HEK293 (cell line): Measurements from ENCODE around the gene PSMD5.
A peak's percentile ranks its signal among the peaks of the same experiment; 100 is the strongest.

Experiments used
- CTCF ChIA-PET: fragments of 350-600 bp; formaldehyde crosslinking; extraction: SDS; loops from one replicate; lab custom pipeline; 2021; ENCODE audit warnings: antibody characterized with exemption; lab: Yijun Ruan, JAX
- POLR2A ChIA-PET: fragments of 300-600 bp; formaldehyde crosslinking; extraction: SDS; loops from one replicate; lab custom pipeline; 2020; ENCODE audit warnings: antibody characterized with exemption, inconsistent platforms; lab: Yijun Ruan, JAX
- H3K27ac ChIP-seq: fragments of 200-500 bp; sonication (Bioruptor generic); 2 replicates; pipeline ENCODE4 v1.5.1; 2014; ENCODE audit warnings: low read depth, low read length, control low read depth, inconsistent platforms; ENCODE audit errors: extremely low read depth
- H3K36me3 ChIP-seq, 2 experiments: fragments of 200-500 bp in 1 of 2; sonication (Bioruptor generic) in 1 of 2; 1 replicate in 1 of 2; 2 replicates in 1 of 2; pipeline ENCODE4 v1.5.1; 2014 to 2017; ENCODE audit warnings: inconsistent platforms in 2 of 2, low read length in 2 of 2; ENCODE audit not compliant: control insufficient read depth in 2 of 2, insufficient read depth in 1 of 2
- H3K4me1 ChIP-seq: fragments of 200-500 bp; sonication (Bioruptor generic); 2 replicates; pipeline ENCODE4 v1.5.1; 2014; ENCODE audit warnings: mild to moderate bottlenecking, low read length, inconsistent platforms; ENCODE audit not compliant: control insufficient read depth, insufficient read depth
- H3K4me3 ChIP-seq: 2 replicates; pipeline ENCODE4 v1.5.1; 2011; ENCODE audit warnings: low read depth, mild to moderate bottlenecking, control low read depth, low read length, moderate library complexity
- H3K9me3 ChIP-seq: fragments of 200-500 bp; sonication (Bioruptor generic); 2 replicates; pipeline ENCODE4 v1.5.1; 2014; ENCODE audit warnings: low read depth, low read length, inconsistent platforms; ENCODE audit not compliant: control insufficient read depth, insufficient read depth
- ATF2 ChIP-seq: fragments of 450-650 bp; formaldehyde crosslinking; IDR thresholded peaks from 2 replicates; pipeline ENCODE4 v1.5.1; 2016; ENCODE audit warnings: missing biosample characterization, missing genetic modification characterization, low read depth
- GLIS1 ChIP-seq: fragments of 450-650 bp; formaldehyde crosslinking; IDR thresholded peaks from 2 replicates; pipeline ENCODE4 v1.5.1; 2016; ENCODE audit warnings: missing biosample characterization, missing genetic modification characterization
- GLIS2 ChIP-seq: fragments of 450-650 bp; formaldehyde crosslinking; IDR thresholded peaks from 2 replicates; pipeline ENCODE4 v1.5.1; 2016; ENCODE audit warnings: missing biosample characterization, missing genetic modification characterization
- SP2 ChIP-seq: fragments of 450-650 bp; formaldehyde crosslinking; IDR thresholded peaks from 2 replicates; pipeline ENCODE4 v1.5.1; 2016; ENCODE audit warnings: missing biosample characterization, missing genetic modification characterization
- ZBTB7A ChIP-seq: fragments of 450-650 bp; formaldehyde crosslinking; IDR thresholded peaks from 2 replicates; pipeline ENCODE4 v1.5.1; 2016; ENCODE audit warnings: low read depth, missing biosample characterization, missing genetic modification characterization
- ZBTB8A ChIP-seq: fragments of 450-650 bp; formaldehyde crosslinking; IDR thresholded peaks from 2 replicates; pipeline ENCODE4 v1.5.1; 2016; ENCODE audit warnings: missing biosample characterization, missing genetic modification characterization
- ZFHX2 ChIP-seq: fragments of 450-650 bp; formaldehyde crosslinking; conservative IDR thresholded peaks from 2 replicates; pipeline ENCODE4 v1.5.1; 2016; ENCODE audit warnings: missing biosample characterization, missing genetic modification characterization
- ZNF132 ChIP-seq: fragments of 450-650 bp; formaldehyde crosslinking; IDR thresholded peaks from 2 replicates; pipeline ENCODE4 v1.5.1; 2017; ENCODE audit warnings: missing biosample characterization, missing genetic modification characterization, borderline replicate concordance
- ZNF16 ChIP-seq: fragments of 450-650 bp; formaldehyde crosslinking; IDR thresholded peaks from 2 replicates; pipeline ENCODE4 v1.5.1; 2016; ENCODE audit warnings: low read depth, missing biosample characterization, missing genetic modification characterization
- ZNF214 ChIP-seq: fragments of 450-650 bp; formaldehyde crosslinking; IDR thresholded peaks from 2 replicates; pipeline ENCODE4 v1.5.1; 2017; ENCODE audit warnings: missing biosample characterization, mild to moderate bottlenecking, missing genetic modification characterization, borderline replicate concordance
- ZNF324 ChIP-seq: fragments of 450-650 bp; formaldehyde crosslinking; IDR thresholded peaks from 2 replicates; pipeline ENCODE4 v1.5.1; 2016; ENCODE audit warnings: missing biosample characterization, missing genetic modification characterization
- ZNF335 ChIP-seq: fragments of 450-650 bp; formaldehyde crosslinking; conservative IDR thresholded peaks from 2 replicates; pipeline ENCODE4 v1.5.1; 2016; ENCODE audit warnings: missing biosample characterization, missing genetic modification characterization
- ZNF341 ChIP-seq: fragments of 450-650 bp; formaldehyde crosslinking; IDR thresholded peaks from 2 replicates; pipeline ENCODE4; 2016; ENCODE audit warnings: low read depth, missing biosample characterization, missing genetic modification characterization
- ZNF362 ChIP-seq: fragments of 450-650 bp; formaldehyde crosslinking; IDR thresholded peaks from 2 replicates; pipeline ENCODE4 v1.5.1; 2016; ENCODE audit warnings: missing biosample characterization, missing genetic modification characterization
- ZNF366 ChIP-seq: fragments of 450-650 bp; formaldehyde crosslinking; conservative IDR thresholded peaks from 2 replicates; pipeline ENCODE4 v1.5.1; 2016; ENCODE audit warnings: missing biosample characterization, missing genetic modification characterization
- ZNF449 ChIP-seq: fragments of 450-650 bp; formaldehyde crosslinking; IDR thresholded peaks from 2 replicates; pipeline ENCODE4 v1.5.1; 2017; ENCODE audit warnings: missing biosample characterization, mild to moderate bottlenecking, missing genetic modification characterization, moderate library complexity
- ZNF473 ChIP-seq: fragments of 450-650 bp; formaldehyde crosslinking; IDR thresholded peaks from 2 replicates; pipeline ENCODE4 v1.5.1; 2017; ENCODE audit warnings: missing biosample characterization, missing genetic modification characterization
- ZNF548 ChIP-seq: fragments of 450-650 bp; formaldehyde crosslinking; IDR thresholded peaks from 2 replicates; pipeline ENCODE4 v1.5.1; 2016; ENCODE audit warnings: missing biosample characterization, missing genetic modification characterization
- ZSCAN16 ChIP-seq: fragments of 450-650 bp; formaldehyde crosslinking; IDR thresholded peaks from 2 replicates; pipeline ENCODE4 v1.5.1; 2016; ENCODE audit warnings: missing biosample characterization, missing genetic modification characterization
- ZSCAN23 ChIP-seq: fragments of 450-650 bp; formaldehyde crosslinking; IDR thresholded peaks from 2 replicates; pipeline ENCODE4 v1.5.1; 2016; ENCODE audit warnings: missing biosample characterization, missing genetic modification characterization

The PSMD5 gene

GRCh38 chr9:120869726-120870125 lies 27.0 kb upstream of the PSMD5 start:
- no peaks in the 10 kb centered on the region for H3K4me1 ChIP-seq
- H3K4me3 ChIP-seq: no peak overlapping the region
- H3K9me3 ChIP-seq: no peaks in the 10 kb centered on the region
- H3K27ac ChIP-seq: no peak overlapping the region
- POLR2A ChIA-PET: interaction anchor here (0.6 to 2.3 kb wide), 3 partner anchors 76 to 129 kb away, joined by 3 to 11 read pairs (median 3); partner anchors contain the start of gene FBXW2
- TF ChIP-seq ZBTB8A (tag by site-specific recombination): no peak
- TF ChIP-seq ZFHX2 (tag by site-specific recombination): peak; percentile 26; the same call in 1 of the 2 replicates
- TF ChIP-seq ATF2 (tag by site-specific recombination): no peak
- TF ChIP-seq GLIS2: peak; percentile 33; the same call in 1 of the 2 replicates
- TF ChIP-seq ZNF324 (tag by site-specific recombination): no peak
- 0 out of 2 replicates have a peak, but pooled peaks have one; percentile 12 for TF ChIP-seq SP2 (tag by site-specific recombination)
- TF ChIP-seq ZNF214 (tag by site-specific recombination): no peak
- no peak for TF ChIP-seq ZBTB7A (tag by site-specific recombination)
- TF ChIP-seq ZSCAN23: no peak
- TF ChIP-seq ZNF548 (tag by site-specific recombination): no peak
- TF ChIP-seq ZNF16: no peak
- no peak for TF ChIP-seq ZNF473 (tag by site-specific recombination)
- TF ChIP-seq ZNF341 (tag by site-specific recombination): peak; percentile 27
- no peak for TF ChIP-seq ZNF335
- no peak for TF ChIP-seq ZNF449
- no peak for TF ChIP-seq ZNF366 (tag by site-specific recombination)
- H3K36me3 ChIP-seq: peaks cover 0 to 58% of the 10 kb centered on the region in 2 experiments; a peak in 2 of 3 replicates
- CTCF ChIA-PET: interaction anchor here (1.3 kb wide), 1 partner anchor 67 kb away, joined by 3 read pairs; no protein-coding TSS in a partner anchor

- peaks cover 0 to 54% of the 10 kb centered on the region in 2 experiments; a peak in 2 of 3 replicates for H3K36me3 ChIP-seq
- H3K9me3 ChIP-seq: no peaks in the 10 kb centered on the region
- peak overlapping the region; percentile 20; the same call in 1 of the 2 replicates for H3K4me3 ChIP-seq
- 0 out of 2 replicates have a peak overlapping the region, but pooled peaks have one; percentile 12 for H3K27ac ChIP-seq
- H3K4me1 ChIP-seq: no peaks in the 10 kb centered on the region
- TF ChIP-seq ZNF362: no peak
- TF ChIP-seq ZNF132: no peak
- no peak for TF ChIP-seq ZSCAN16 (tag by site-specific recombination)
- no peak for TF ChIP-seq GLIS1 (tag by site-specific recombination)
- TF ChIP-seq, all 188 proteins: peak for 0
- CTCF ChIA-PET: interaction anchor here (0.7 to 1.3 kb wide), 2 partner anchors 68 to 92 kb away, joined by 3 read pairs; no protein-coding TSS in a partner anchor
- POLR2A ChIA-PET: interaction anchor here (0.6 to 2.3 kb wide), 2 partner anchors 76 to 130 kb away, joined by 3 to 11 read pairs; partner anchors contain the start of gene FBXW2
Observed at GRCh38 chr9:120869360-120869687, 26.6 kb upstream of the PSMD5 start.
